Measurements from ENCODE around the gene FGD3.
"Not testable (repeated sequence)": the region's sequence is repeated elsewhere in the genome, so short reads cannot be mapped to it uniquely, and the experiment has no call there.

FGD3 gene

GRCh38 chr9:92947268-92948037 is at the start of gene FGD3:
Gene FGD3 (plus strand): TSS chr9:92947523. CDS start chr9:92976257, 28,734 bp downstream.
- DNase-seq (ENCODE audit: low read depth): no peak
- H3K4me3 ChIP-seq (ENCODE audit: low read depth, low read length): no peak within 1 kb of the TSS
- TF ChIP-seq CTCF (IDR thresholded peaks at IDR 0.05; ENCODE audit: control insufficient read depth, extremely low read depth, insufficient read depth): no peak

- not testable (repeated sequence) for DNase-seq (ENCODE audit: low read depth); H3K4me3 ChIP-seq (ENCODE audit: low read depth, low read length)
These were observed 42.2 kb upstream of the FGD3 start for GRCh38 chr9:92905137-92905536.

- DNase-seq (ENCODE audit: low read depth): peak; percentile 84
- peak overlapping the region; percentile 2 for H3K4me3 ChIP-seq (ENCODE audit: low read depth, low read length)
- no peak for TF ChIP-seq CTCF (IDR thresholded peaks at IDR 0.05; ENCODE audit: control insufficient read depth, extremely low read depth, insufficient read depth)
These were observed 35.5 kb upstream of the FGD3 start for GRCh38 chr9:92911511-92912475.

- DNase-seq (ENCODE audit: low read depth): no peak
These were observed 30.0 kb upstream of the FGD3 start for GRCh38 chr9:92917176-92917800.

GRCh38 chr9:92920437-92920836 is 26.9 kb upstream of the FGD3 start:
- DNase-seq (ENCODE audit: low read depth): no peak
- no peak overlapping the region for H3K4me3 ChIP-seq (ENCODE audit: low read depth, low read length)
- no peak for TF ChIP-seq CTCF (IDR thresholded peaks at IDR 0.05; ENCODE audit: control insufficient read depth, extremely low read depth, insufficient read depth)

More at GRCh38 chr9:92917176-92917800, 30.0 kb upstream of the FGD3 start:
- no peak overlapping the region for H3K4me3 ChIP-seq (ENCODE audit: low read depth, low read length)
- TF ChIP-seq CTCF (IDR thresholded peaks at IDR 0.05; ENCODE audit: control insufficient read depth, extremely low read depth, insufficient read depth): no peak

- no peak for TF ChIP-seq CTCF (IDR thresholded peaks at IDR 0.05; ENCODE audit: control insufficient read depth, extremely low read depth, insufficient read depth)
These were observed 15.7 kb upstream of the FGD3 start for GRCh38 chr9:92931606-92932005.

GRCh38 chr9:92934321-92934720 is 13.0 kb upstream of the FGD3 start:
- no peak for DNase-seq (ENCODE audit: low read depth)
- TF ChIP-seq CTCF (IDR thresholded peaks at IDR 0.05; ENCODE audit: control insufficient read depth, extremely low read depth, insufficient read depth): no peak
- H3K4me3 ChIP-seq (ENCODE audit: low read depth, low read length): no peak overlapping the region

More at GRCh38 chr9:92931606-92932005, 15.7 kb upstream of the FGD3 start:
- no peak for DNase-seq (ENCODE audit: low read depth)
- H3K4me3 ChIP-seq (ENCODE audit: low read depth, low read length): no peak overlapping the region

Measured in LNCaP clone FGC (cell line).